Measurements from ENCODE around the gene USH2A.

DNA sequence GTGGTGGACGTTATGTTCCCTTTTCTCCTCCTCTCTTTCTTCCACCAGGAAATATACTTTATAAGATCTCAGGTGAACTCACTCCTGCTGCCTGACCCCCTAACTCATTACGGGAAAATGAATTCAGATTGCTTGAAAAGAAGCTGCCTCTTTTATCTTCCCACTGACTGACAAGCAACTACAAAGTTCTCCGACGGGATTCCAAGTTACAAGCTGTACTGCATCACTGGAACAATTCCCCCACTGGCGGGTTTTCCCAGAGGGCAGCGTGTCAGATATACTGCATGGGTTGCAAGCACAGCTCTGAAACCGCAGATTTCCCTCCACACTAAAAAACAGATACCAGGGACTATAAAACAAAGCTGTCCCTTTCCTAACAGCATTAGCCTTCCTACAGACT is 465.6 kb downstream of the USH2A start:
- no peak for TF ChIP-seq EZH2phosphoT487 (conservative IDR thresholded peaks at IDR 0.05; ENCODE audit: low read length)
- TF ChIP-seq, protein P1, sequence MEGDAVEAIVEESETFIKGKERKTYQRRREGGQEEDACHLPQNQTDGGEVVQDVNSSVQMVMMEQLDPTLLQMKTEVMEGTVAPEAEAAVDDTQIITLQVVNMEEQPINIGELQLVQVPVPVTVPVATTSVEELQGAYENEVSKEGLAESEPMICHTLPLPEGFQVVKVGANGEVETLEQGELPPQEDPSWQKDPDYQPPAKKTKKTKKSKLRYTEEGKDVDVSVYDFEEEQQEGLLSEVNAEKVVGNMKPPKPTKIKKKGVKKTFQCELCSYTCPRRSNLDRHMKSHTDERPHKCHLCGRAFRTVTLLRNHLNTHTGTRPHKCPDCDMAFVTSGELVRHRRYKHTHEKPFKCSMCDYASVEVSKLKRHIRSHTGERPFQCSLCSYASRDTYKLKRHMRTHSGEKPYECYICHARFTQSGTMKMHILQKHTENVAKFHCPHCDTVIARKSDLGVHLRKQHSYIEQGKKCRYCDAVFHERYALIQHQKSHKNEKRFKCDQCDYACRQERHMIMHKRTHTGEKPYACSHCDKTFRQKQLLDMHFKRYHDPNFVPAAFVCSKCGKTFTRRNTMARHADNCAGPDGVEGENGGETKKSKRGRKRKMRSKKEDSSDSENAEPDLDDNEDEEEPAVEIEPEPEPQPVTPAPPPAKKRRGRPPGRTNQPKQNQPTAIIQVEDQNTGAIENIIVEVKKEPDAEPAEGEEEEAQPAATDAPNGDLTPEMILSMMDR (IDR thresholded peaks at IDR 0.05; ENCODE audit: insufficient read depth, low read length, poor library complexity, severe bottlenecking): no peak

All from SU-DHL-6 (cell line).